ENCODE measurements around the gene LHX3.

LHX3 gene

GRCh38 chr9:136197084-136197875 lies 7.6 kb downstream of the LHX3 start:
- no peak for DNase-seq (ENCODE audit: low read depth in 2 of 2)
- H3K4me3 ChIP-seq (replicated peaks in 1 of 2; ENCODE audit: low read depth in 2 of 2, low read length in 2 of 2), result no peak overlapping the region
- no peak for TF ChIP-seq CTCF (IDR thresholded peaks at IDR 0.05; ENCODE audit: low read depth, low read length)

GRCh38 chr9:136196404-136197083 lies 8.4 kb downstream of the LHX3 start:
- TF ChIP-seq CTCF (IDR thresholded peaks at IDR 0.05; ENCODE audit: low read depth, low read length), result no peak
- no peak overlapping the region for H3K4me3 ChIP-seq (replicated peaks in 1 of 2; ENCODE audit: low read depth in 2 of 2, low read length in 2 of 2)
- no peak for DNase-seq (ENCODE audit: low read depth in 2 of 2)

- TF ChIP-seq CTCF (IDR thresholded peaks at IDR 0.05; ENCODE audit: low read depth, low read length), result no peak
- no peak overlapping the region for H3K4me3 ChIP-seq (replicated peaks in 1 of 2; ENCODE audit: low read depth in 2 of 2, low read length in 2 of 2)
- DNase-seq (ENCODE audit: low read depth in 2 of 2), result no peak
Observed at GRCh38 chr9:136194540-136194939, 10.4 kb downstream of the LHX3 start.

GRCh38 chr9:136193891-136194279 lies 11.0 kb downstream of the LHX3 start:
- no peak overlapping the region for H3K4me3 ChIP-seq (replicated peaks in 1 of 2; ENCODE audit: low read depth in 2 of 2, low read length in 2 of 2)
- DNase-seq (ENCODE audit: low read depth in 2 of 2), result no peak
- TF ChIP-seq CTCF (IDR thresholded peaks at IDR 0.05; ENCODE audit: low read depth, low read length), result no peak

- no peak for DNase-seq (ENCODE audit: low read depth in 2 of 2)
- no peak for TF ChIP-seq CTCF (IDR thresholded peaks at IDR 0.05; ENCODE audit: low read depth, low read length)
Observed at GRCh38 chr9:136193127-136193890, 11.6 kb downstream of the LHX3 start.

GRCh38 chr9:136192289-136193126 lies 12.4 kb downstream of the LHX3 start:
- peak in 1 of 2 donors; percentile 11 for DNase-seq (ENCODE audit: low read depth in 2 of 2)
- no peak overlapping the region for H3K4me3 ChIP-seq (replicated peaks in 1 of 2; ENCODE audit: low read depth in 2 of 2, low read length in 2 of 2)
- TF ChIP-seq CTCF (IDR thresholded peaks at IDR 0.05; ENCODE audit: low read depth, low read length), result no peak

More at GRCh38 chr9:136193127-136193890, 11.6 kb downstream of the LHX3 start:
- no peak overlapping the region for H3K4me3 ChIP-seq (replicated peaks in 1 of 2; ENCODE audit: low read depth in 2 of 2, low read length in 2 of 2)
